Chondrocyte (in vitro differentiated cells): ENCODE measurements around the gene TMEM88. TPM values are rescaled to one million over a fixed set of nuclear protein-coding genes. Genes with fewer than 3 reads are reported as not detected.

Source experiments
- DNase-seq: peaks from one replicate; pipeline ENCODE4 v3.0.0; 2021; ENCODE audit warnings: mixed read lengths, low spot score
- H3K27ac Mint-ChIP-seq: one replicate; pipeline ENCODE4 v1.8.0; 2021; ENCODE audit warnings: mild to moderate bottlenecking, moderate library complexity, mixed read lengths; ENCODE audit not compliant: unreplicated experiment
- H3K27me3 Mint-ChIP-seq: 2 replicates; pipeline ENCODE4 v1.8.0; 2021; ENCODE audit warnings: low read depth, mixed read lengths
- H3K36me3 Mint-ChIP-seq: 2 replicates; pipeline ENCODE4 v1.8.0; 2021; ENCODE audit warnings: low read depth, mixed read lengths
- H3K4me1 Mint-ChIP-seq: 2 replicates; pipeline ENCODE4 v1.8.0; 2021; ENCODE audit warnings: low read depth, mild to moderate bottlenecking, mixed read lengths
- H3K4me3 Mint-ChIP-seq: one replicate; pipeline ENCODE4 v1.8.0; 2021; ENCODE audit warnings: mild to moderate bottlenecking, moderate library complexity, mixed read lengths; ENCODE audit not compliant: unreplicated experiment
- H3K9me3 Mint-ChIP-seq: 2 replicates; pipeline ENCODE4 v1.8.0; 2021; ENCODE audit warnings: low read depth, mixed read lengths
- CTCF ChIP-seq: fragments of 200-600 bp; sonication (generic); IDR thresholded peaks from 2 replicates; pipeline ENCODE4 v1.5.0; 2021; ENCODE audit warnings: antibody characterized with exemption, mild to moderate bottlenecking, moderate library complexity
- total RNA-seq: library from RNA; stranded (reverse); gene quantifications from 3 replicates; pipeline ENCODE4 v1.2.1, GENCODE V29; 2021

Gene TMEM88
- total RNA-seq, 1 donor from 2014 or later: 1.9 TPM

- no peak overlapping the region for H3K27ac Mint-ChIP-seq
- no peaks in the 10 kb centered on the region for H3K9me3 Mint-ChIP-seq
- H3K27me3 Mint-ChIP-seq: no peaks in the 10 kb centered on the region
- peaks cover 16% of the 10 kb centered on the region for H3K36me3 Mint-ChIP-seq
- no peak for TF ChIP-seq CTCF
- no peak overlapping the region for H3K4me3 Mint-ChIP-seq
- no peak for DNase-seq
- H3K4me1 Mint-ChIP-seq: peaks cover 11% of the 10 kb centered on the region
Observed at GRCh38 chr17:7849130-7849750, 5.6 kb upstream of the TMEM88 start.

GRCh38 chr17:7849751-7850504 lies 4.9 kb upstream of the TMEM88 start:
- H3K27ac Mint-ChIP-seq: no peak overlapping the region
- TF ChIP-seq CTCF: no peak
- no peaks in the 10 kb centered on the region for H3K9me3 Mint-ChIP-seq
- no peaks in the 10 kb centered on the region for H3K27me3 Mint-ChIP-seq
- no peak for DNase-seq
- peaks cover 9% of the 10 kb centered on the region for H3K4me1 Mint-ChIP-seq
- H3K36me3 Mint-ChIP-seq: peaks cover 16% of the 10 kb centered on the region
- no peak overlapping the region for H3K4me3 Mint-ChIP-seq

GRCh38 chr17:7850701-7851437 lies 4.0 kb upstream of the TMEM88 start:
- H3K36me3 Mint-ChIP-seq: peaks cover 16% of the 10 kb centered on the region
- H3K27me3 Mint-ChIP-seq: no peaks in the 10 kb centered on the region
- H3K4me3 Mint-ChIP-seq: no peak overlapping the region
- H3K9me3 Mint-ChIP-seq: no peaks in the 10 kb centered on the region
- DNase-seq: no peak
- TF ChIP-seq CTCF: no peak
- peak overlapping the region; percentile 49 for H3K27ac Mint-ChIP-seq
- H3K4me1 Mint-ChIP-seq: peaks cover 5% of the 10 kb centered on the region

- Mint-ChIP-seq H3K27ac (peak overlapping the region; percentile 49), H3K4me3 (no peak overlapping the region), H3K36me3 (peaks cover 16% of the 10 kb centered on the region), H3K4me1 (peaks cover 5% of the 10 kb centered on the region), H3K27me3 (no peaks in the 10 kb centered on the region), H3K9me3 (no peaks in the 10 kb centered on the region)
- DNase-seq: peak; percentile 93
- TF ChIP-seq CTCF: peak; percentile 91
Observed at GRCh38 chr17:7851438-7852261, 3.2 kb upstream of the TMEM88 start.
